DOHH2 (cell line): ENCODE measurements around the gene LARGE1.

Experiments used
- EZH2phosphoT487 ChIP-seq: fragments of 200-600 bp; sonication (generic); IDR thresholded peaks from 2 replicates; pipeline ENCODE4 v1.6.1; 2017; ENCODE audit warnings: borderline replicate concordance, mild to moderate bottlenecking, antibody characterized with exemption, low read length, moderate library complexity, mixed read lengths
- TF ChIP-seq, protein P1 (sequence below): fragments of 200-600 bp; sonication (generic); IDR thresholded peaks from one replicate; pipeline ENCODE4 v1.5.1; 2014; ENCODE audit warnings: antibody characterized with exemption, mild to moderate bottlenecking, low read depth, low read length; ENCODE audit not compliant: poor library complexity, severe bottlenecking

DNA sequence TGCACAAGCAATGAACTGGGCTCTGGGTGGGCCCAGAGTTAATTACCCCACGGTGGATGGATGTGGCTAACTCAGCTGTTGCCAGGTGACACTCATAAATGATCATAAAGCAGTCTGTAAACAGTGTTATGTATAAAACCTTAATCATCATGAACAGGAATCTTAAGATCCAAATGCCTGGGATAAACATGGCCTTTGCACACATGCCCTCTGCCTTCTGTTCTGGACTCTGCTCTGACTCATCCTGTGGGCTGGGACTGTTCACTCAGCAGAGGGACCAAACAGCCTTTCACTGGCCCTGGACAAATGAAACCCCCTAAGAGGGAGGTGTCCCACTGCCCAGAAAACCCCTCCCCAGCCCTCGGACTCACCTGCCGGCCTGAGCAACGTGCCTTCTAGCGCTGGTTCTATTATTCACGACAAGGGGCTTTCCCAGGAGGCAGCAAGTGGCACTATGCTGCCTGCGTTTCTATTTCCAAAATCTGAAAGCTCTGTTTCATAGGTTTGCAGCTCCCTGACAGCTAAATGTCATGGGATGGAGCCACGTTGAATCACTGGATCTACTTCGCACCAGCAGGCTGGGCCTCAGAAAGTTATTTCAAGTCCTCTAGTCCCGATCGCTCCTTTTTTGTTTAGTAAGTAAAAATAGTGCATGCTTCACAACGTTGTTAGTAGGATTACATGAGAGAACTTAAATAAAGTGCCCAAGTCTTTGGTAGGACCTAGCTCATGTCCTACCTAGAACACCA, 53.0 kb downstream of the LARGE1 start:
- TF ChIP-seq, protein P1, sequence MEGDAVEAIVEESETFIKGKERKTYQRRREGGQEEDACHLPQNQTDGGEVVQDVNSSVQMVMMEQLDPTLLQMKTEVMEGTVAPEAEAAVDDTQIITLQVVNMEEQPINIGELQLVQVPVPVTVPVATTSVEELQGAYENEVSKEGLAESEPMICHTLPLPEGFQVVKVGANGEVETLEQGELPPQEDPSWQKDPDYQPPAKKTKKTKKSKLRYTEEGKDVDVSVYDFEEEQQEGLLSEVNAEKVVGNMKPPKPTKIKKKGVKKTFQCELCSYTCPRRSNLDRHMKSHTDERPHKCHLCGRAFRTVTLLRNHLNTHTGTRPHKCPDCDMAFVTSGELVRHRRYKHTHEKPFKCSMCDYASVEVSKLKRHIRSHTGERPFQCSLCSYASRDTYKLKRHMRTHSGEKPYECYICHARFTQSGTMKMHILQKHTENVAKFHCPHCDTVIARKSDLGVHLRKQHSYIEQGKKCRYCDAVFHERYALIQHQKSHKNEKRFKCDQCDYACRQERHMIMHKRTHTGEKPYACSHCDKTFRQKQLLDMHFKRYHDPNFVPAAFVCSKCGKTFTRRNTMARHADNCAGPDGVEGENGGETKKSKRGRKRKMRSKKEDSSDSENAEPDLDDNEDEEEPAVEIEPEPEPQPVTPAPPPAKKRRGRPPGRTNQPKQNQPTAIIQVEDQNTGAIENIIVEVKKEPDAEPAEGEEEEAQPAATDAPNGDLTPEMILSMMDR: no peak
- TF ChIP-seq EZH2phosphoT487: no peak
